HT1080 (cell line): ENCODE measurements around the gene AP1M1. TPM values are rescaled to one million over a fixed set of nuclear protein-coding genes. Genes with fewer than 3 reads are reported as not detected.
"Not testable (repeated sequence)": the region's sequence is repeated elsewhere in the genome, so short reads cannot be mapped to it uniquely, and the experiment has no call there.

Experiments used
- DNase-seq: peaks from one replicate; pipeline ENCODE4 v3.0.0-alpha.2; 2015; ENCODE audit warnings: low read depth
- polyA plus RNA-seq, 2 experiments: library from polyadenylated mRNA; depleted of rRNA; stranded (reverse); fragments of >200 nt; gene quantifications; 2 replicates each; pipeline ENCODE4 v1.2.3, GENCODE V29; 2015
- total RNA-seq: library from RNA; depleted of rRNA; stranded (reverse); fragments of >200 nt; shearing (Covaris generic); gene quantifications from 2 replicates; pipeline ENCODE4 v1.2.3, GENCODE V29; 2014; rRNA removed

Gene AP1M1
- total RNA-seq: 137 and 138 TPM in 2 replicates
- polyA plus RNA-seq (2015; cell fraction: cytosol; rRNA removed): 132 and 135 TPM in 2 replicates
- polyA plus RNA-seq (2015; cell fraction: nucleus; rRNA removed): 141 and 163 TPM in 2 replicates

DNA sequence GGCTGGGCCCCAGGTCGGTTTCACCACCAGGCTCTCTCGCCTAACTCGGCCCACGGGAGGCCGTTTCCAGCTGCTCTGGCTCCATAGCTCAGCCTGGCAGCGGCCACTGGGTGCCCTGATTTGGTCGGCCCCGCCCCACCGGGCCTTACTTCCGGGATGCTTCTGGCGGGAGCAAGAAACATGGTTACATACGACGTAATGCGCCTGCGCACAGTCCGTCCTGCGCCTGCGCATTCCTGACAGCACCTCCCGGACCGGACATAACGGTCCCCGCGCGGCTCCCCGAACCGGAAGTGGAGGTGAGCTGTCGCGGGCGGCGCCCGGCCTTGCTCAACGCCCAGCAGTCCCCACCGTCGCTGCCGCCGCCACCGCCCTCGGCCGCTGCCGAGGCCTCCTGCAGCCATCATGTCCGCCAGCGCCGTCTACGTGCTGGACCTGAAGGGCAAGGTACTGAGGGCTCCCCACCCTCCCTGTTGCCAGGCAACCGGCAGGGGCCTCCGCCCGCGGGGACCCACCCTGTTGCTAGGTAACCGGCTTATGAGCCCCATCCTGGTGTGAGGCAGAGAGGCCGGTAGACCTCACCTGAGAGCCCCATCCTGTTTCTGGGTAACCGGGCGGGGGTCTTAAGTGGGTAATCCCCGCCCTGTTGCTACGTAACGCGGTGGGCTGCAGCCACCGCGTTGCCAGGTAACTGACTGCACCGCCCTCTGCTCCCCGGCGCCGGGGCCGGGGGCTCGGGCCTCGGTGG, at the start of gene AP1M1:
TSS of gene AP1M1 (plus strand) at position 290 of the 748 bp plus-strand sequence. CDS start at position 406, 116 bp downstream.
- peak; percentile 96 for DNase-seq

DNA sequence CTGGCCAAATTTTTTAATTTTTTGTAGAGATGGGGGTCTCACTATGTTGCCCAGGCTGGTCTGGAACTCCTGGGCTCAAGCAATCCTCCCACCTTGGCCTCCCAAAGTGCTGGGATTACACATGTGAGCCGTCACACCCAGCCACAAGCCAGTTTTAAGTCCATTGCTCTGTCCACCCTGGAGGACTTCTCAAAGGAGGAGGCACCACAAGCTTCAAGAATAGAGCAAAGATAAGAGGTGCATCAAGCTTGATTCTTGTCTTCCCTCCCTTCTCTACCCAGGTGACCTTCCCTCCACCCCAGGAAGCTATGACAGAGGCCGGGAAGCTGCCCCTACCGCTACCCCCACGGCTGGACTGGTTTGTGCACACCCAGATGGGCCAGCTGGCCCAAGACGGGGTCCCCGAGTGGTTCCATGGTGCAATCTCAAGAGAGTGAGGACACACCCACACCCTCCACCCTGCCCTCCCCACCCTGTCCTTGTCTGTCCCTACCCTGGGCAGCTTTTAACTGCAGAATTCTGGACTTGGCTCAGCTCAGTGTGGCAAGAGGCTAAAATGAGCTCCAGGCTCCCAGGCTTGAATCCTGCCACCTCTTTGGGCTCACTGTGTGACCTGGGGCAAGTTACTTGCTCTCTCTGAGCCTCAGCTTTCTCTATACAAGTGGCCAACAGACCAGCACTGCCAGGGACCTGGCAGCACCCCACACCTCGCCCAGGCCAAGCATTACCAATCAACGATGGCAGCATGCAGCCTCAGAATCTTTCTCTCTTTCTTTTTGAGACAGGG, 49.1 kb upstream of the AP1M1 start:
- DNase-seq: no peak

DNA sequence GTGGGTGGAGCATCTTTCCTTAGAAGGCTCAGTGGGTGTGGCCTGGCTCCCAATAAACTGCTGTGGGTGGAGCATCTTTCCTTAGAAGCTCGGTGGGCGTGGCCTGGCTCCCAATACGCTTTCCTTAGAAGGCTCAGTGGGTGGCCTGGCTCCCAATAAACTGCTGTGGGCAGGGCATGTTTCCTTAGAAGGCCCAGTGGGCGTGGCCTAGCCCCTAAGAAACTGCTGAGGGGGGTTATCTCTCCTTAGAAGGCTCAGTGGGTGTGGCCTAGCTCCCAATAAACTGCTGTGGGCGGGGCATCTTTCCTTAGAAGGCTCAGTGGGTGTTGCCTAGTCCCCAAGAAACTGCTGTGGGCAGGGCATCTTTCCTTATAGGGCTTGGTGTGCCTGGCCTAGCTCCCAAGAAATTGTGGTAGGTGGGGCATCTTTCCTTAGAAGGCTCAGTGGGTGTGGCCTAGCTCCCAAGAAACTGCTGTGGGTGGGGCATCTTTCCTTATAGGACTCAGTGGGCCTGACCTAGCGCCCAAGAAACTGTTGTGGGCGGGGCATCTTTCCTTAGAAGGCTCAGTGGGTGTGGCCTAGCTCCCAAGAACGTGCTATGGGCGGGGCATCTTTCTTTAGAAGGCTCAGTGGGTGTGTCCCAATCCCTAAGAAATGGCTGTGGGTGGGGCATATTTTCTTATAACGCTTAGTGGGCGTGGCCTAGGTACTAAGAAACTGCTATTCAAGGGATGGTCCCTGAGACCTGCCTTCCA, 44.0 kb upstream of the AP1M1 start:
- peak; percentile 21 for DNase-seq

DNA sequence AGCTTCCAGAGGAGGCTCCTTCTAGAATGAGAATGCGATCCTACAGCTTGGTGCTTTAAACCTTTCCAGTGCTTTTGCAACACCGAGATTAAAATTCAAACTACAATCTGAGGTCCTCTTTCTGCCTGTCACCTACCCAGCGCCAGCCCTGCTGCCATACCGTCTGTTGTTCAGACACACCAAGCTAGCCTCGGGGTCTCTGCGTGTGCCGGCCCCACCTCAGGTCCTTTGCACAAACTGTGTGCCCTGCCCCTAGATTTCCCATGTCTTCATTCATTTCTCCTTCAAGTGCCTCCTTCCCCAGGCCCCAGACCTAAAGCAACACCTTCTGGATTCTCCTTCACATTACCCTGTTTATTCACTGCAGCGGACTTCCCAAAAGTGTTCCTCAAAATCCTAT, 43.2 kb upstream of the AP1M1 start:
- no peak for DNase-seq

DNA sequence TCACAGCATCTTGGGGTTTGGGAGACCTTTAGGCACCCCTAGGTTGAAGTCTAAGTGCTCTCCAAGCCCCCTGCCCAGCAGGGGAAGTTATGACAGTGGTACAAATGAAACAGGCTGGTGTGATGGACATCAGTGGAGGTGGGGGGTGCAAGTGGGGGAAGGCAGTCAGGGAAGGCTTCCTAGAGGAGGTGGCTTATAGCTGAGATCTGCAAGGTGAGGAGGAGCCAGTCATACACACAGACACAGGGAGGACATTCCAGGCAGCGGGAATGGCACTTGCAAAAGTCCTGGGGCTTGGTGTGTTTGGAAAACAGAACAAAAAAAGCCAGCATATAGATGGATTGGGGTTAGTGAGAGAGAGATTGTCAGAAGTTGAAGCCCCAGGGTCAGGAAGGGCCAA, 42.6 kb upstream of the AP1M1 start:
- DNase-seq: no peak

DNA sequence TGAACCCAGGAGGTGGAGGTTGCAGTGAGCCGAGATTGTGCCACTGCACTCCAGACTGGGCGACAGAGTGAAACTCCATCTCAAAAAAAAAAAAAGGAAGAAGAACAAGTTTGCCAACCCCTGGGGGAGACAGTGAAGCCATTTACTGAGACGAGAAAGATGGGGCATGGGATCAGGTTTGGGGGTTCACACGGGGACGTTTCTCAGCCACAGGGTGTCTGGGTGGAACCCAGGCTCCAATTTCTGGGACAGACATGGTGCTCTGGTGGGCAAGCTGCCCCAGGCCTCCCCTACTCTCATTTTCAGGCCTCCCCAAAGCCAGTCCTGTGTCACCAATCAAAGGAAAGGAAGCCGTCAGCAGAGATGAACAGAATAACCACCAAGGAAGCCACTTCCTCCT, 40.8 kb upstream of the AP1M1 start:
- DNase-seq: no peak

DNA sequence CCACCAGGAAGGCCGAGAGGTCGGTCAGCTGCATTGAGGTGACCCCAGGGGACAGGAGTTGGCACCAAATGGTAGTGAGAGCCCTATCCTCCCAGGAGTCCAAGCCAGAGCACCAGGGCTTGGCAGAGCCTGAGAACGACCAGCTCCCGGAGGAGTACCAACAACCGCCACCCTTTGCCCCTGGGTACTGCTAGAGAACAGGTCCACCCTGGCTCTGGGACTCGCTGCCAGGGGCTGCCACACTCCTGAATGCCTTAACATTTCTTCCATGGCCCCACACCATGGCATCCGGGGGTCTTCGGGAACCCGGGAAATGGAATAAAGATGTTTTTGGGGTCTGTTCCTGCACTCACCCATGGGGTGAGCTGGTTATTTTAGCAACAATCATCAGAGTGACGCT, 40.1 kb upstream of the AP1M1 start:
- DNase-seq: no peak

DNA sequence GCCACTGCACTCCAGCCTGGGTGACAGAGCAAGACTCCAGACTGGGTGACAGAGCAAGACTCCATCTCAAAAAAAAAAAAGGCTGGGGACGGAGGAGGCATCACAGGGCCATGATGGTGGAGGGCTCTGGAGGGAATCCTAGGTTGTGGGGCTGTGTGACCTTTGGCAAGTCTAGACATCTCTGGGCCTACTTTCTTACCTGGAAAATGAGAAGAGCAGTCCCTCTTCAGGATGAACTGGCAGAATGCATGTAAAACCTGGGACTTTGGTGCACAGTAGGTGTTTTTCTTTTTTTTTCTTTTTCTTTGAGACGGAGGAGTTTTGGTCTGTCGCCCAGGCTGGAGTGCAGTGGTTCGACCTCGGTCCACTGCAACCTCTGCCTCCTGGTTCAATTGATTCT, 38.1 kb upstream of the AP1M1 start:
- DNase-seq: no peak

DNA sequence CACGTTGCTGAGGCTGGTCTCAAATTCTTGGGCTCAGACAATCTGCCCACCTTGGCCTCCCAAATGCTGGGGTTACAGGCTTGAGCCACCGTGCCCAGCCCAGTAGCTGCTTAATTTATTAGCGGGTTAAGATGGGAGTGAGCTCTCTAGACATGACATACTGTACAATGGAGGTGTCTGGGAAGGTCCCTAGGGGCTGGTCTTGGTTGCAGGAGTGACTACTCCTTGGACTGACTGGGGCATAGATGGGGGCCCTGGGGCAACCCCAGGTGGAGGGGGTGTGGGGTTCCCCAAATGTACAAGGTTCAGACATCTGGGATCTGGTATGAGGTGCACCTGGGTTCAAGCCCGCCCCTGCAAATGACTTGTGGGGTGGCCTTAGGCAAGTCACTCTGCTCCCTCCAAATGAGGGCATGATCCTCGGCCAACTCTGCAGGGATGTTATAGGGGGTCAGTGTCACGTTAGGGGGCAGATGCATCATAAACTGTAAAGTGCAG, 37.2 kb upstream of the AP1M1 start:
- DNase-seq: no peak

DNA sequence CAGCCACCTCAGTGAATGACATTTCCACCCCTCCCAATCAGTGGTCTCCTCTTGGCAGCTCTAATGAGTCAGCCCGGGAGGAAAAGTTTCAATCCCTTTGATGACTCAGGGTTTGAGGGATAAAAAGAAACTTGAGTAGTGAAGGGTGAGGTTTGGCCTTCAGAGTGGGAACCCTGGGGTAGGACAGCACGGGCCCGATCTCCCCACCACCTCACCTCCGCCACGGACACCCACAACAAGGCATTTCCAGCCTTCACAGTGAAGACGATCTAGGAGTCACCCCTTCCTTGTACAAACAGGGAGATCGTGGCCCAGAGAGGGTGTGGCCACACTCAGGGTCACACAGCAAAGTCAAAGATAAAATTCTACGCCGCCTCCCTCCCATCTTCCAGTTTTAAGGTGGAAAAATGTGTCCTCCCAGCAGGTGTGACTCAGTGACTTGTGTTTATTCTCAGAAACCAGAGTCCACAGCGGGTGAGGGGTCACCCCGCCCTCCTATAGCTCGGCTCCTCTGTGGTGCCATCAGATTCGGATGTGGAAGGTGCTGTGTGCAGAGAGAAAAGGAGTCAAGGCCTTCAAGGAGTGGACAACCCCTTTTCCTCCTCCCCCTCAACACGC, 36.7 kb upstream of the AP1M1 start:
- DNase-seq: peak; percentile 97

DNA sequence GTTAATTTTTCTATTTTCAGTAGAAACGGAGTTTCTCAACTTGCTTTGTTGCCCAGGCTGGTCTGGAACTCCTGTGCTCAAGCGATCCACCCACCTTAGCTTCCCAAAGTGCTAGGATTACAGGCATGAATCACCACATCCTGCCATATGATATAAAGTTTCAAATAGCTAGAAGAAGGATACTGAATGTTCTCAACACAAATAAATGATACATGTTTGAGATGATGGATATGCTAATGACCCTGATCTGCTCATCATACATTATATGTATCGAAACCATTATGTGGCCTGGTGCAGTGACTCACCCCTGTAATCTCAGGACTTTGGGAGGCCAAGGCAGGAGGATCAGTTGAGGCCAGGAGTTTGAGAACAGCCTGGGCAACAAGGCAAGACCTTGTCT, 35.9 kb upstream of the AP1M1 start:
- peak; percentile 98 for DNase-seq

DNA sequence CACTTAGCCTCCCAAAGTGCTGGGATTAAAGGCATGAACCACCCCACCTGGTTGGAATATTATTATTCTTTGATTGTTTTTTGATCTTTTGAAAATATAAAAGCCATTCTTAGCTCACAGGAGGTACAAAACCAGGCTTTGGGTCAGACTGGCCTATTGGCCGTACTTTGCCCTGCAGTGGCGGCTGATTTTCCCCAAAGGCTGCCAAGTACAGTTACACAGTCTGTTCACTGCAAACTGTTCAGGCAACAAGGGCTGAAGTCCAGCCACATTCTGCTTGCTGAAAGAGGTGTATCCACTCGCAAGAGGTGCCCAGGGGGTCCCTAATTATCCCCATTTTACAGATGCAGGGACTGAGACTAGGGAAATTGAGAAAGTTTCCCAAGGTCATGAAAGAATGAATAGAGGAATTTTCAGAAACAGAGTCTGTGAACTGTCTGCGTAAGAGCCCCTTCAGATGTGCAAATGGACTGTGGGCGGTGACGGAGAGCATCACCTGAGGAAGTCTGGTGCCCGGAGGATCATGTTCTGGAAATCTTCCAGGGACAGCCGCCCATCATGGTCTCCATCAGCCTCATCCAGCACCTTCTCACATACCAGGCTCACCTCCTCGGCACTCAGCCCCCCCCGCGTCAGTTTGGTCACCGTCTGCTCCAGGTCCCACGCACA, 33.4 kb upstream of the AP1M1 start:
- DNase-seq: no peak

DNA sequence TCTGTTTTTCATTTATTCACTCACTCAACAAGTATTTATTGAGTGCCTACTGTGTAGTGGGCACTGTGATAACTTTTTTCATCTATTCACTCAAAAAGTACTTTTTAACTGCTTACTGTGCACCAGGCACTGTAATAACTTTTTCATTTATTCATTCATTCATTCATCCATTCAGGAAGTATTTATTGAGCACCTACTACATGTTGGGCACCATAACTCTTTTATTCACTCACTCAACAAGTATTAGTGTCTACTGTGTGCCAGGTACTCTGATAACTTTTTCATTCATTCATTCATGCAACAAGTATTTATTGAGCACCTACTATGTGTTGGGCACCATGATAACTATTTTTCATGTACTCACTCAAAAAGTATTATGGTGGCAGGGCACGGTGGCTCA, 31.3 kb upstream of the AP1M1 start:
- DNase-seq: no peak

DNA sequence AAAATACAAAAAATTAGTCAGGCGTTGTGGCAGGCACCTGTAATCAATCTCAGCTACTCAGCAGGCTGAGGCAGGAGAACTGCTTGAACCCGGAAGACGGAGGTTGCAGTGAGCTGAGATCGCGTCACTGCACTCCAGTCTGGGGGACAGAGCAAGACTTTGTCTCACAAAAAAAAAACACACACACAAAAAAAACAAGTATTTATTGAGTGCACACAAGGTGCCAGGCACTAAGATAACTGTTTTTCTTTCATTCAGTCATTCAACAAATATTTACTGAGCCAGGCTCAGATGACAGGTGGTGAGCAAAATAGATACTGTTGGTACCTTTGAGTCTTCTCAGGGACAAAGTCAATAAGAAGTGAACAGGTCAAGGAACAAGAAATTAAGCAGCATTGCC, 30.7 kb upstream of the AP1M1 start:
- no peak for DNase-seq

DNA sequence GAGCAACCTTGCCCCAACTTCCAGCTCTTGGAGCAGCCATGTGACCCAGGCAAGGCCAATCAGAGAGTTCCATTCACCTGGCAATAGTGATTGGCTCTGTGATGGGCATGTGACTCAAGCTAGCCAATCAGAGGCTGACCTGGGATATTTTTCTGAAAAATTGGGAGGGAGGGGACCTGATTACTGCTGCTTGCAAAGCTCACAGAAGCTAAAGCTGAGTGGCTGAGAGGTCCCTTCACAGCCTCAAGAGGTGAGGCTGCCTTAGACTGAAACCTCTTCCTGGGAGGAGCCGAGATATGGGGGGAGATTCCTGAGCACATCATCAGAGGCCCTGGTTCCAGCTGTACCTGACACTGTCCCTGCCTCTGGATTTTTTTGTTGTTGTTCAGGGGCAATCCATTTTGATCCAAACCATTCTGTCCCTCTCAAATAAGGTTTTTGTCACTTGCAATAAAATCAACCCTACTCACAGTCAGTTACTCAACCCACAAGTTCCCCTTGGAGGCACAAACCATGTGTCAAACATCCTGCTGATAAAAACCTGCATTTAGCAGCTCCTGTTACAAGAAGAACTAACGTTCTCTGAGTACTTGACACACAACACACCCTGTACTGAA, 29.1 kb upstream of the AP1M1 start:
- no peak for DNase-seq

DNA sequence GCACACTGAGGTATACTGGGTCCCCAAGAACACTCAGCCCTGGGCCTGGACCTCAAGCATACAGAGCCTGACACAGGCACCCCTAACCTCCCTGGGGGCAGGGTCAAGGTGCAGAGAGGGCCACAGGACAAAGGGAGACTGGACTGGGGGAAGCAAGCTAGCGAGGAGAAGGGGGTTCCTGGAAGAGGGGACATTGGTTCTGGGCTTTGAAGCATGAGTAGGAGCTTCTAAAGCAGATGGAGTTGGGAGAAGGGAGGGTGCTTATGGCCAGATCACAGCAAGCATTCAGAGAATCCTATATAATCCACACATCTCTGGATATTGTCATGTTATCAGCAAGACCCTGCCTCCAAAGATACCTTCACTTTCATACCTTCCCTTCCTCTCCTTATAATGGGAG, 27.6 kb upstream of the AP1M1 start:
- no peak for DNase-seq

DNA sequence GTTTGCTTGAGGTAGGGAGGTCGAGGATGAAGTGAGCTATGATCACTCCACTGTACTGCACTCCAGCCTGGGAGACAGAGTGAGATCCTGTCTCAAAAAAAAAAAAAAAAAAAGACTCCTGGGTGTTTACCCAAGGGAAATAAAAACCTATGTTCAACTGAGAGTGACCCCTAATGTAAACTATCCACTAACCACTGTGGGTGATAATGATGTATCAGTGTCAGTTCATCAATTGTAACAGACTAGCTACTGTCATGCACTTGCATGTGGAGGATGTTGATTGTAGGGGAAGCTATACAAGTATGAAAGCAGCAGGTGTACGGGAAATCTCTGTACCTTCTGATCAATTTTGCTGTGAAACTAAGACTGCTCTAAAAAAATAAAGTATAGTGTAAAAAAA, 21.8 kb upstream of the AP1M1 start:
- DNase-seq: no peak

DNA sequence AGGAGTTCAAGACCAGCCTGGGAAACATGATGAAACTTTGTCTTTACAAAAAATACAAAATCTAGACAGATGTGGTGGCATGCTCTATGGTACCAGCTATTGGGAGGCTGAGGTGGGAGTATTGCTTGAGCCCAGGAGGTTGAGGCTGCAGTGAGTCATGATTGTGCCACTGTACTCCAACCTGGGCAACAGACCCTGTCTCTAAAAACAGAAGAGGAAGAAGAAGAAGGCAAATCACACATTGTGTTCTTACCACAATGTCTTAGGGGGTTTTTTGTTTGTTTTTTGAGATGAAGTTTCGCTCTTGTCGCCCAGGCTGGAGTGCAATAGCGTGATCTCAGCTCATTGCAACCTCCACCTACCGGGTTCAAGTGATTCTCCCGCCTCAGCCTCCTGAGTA, 18.8 kb upstream of the AP1M1 start:
- DNase-seq: not testable (repeated sequence)

DNA sequence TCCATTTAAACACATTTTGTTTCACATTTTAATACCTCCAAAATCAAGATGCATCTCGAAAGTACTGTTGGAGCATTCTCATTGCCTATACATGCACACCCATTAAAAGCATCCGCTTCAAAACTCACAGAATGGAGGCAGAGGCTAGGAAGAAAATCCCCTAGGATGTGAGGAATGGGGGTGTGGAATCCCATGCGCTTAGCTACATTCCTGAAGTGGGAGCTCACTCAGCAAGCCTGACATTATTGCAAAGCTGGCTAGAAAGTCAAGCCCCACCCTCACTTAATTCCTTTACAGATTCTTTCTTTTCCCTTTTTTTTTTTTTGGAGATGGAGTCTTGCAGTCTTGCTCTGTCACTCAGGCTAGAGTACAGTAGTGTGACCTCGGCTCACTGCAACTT, 17.1 kb upstream of the AP1M1 start:
- DNase-seq: peak; percentile 71

DNA sequence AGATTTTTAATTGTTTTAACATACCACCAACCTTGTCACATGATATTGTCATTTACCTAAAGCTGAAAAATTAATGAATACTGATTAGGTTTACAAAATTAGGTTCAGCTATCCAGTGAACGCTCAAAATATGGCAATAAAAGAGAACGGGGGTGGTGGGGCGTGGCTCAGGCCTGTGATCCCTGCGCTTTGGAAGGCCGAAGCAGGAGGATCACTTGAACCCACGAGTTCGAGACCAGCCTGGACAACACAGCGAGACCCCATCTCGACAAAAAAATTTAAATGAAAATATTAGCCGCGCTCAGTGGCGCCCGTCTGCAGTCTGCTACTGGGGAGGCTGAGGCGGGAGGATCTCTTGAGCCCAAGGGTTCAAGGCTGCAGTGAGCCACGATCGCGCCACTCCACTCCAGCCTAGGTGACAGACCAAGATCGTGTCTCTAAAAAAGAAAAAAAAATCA, 13.0 kb upstream of the AP1M1 start:
- DNase-seq: no peak
